GM10248 (cell line): Measurements from ENCODE around the gene PFKFB4.

Source experiments
- CTCF ChIA-PET: fragments of 300-600 bp; sonication (Branson Sonifier 250); formaldehyde crosslinking; extraction: SDS; loops from one replicate; lab custom pipeline; 2021; ENCODE audit warnings: antibody characterized with exemption; lab: Yijun Ruan, JAX
- POLR2A ChIA-PET: fragments of 350-650 bp; sonication (Branson Sonifier 250); formaldehyde crosslinking; extraction: SDS; loops from one replicate; lab custom pipeline; 2020; ENCODE audit warnings: antibody characterized with exemption; lab: Yijun Ruan, JAX
- DNase-seq: peaks from one replicate; pipeline ENCODE4 v3.0.0; 2012; ENCODE audit errors: extremely low spot score
- CTCF ChIP-seq: IDR thresholded peaks from 2 replicates; pipeline ENCODE4 v1.5.1; 2012; ENCODE audit warnings: mild to moderate bottlenecking, low read depth; ENCODE audit errors: extremely low read depth, missing control alignments, control extremely low read depth

Gene PFKFB4

DNA sequence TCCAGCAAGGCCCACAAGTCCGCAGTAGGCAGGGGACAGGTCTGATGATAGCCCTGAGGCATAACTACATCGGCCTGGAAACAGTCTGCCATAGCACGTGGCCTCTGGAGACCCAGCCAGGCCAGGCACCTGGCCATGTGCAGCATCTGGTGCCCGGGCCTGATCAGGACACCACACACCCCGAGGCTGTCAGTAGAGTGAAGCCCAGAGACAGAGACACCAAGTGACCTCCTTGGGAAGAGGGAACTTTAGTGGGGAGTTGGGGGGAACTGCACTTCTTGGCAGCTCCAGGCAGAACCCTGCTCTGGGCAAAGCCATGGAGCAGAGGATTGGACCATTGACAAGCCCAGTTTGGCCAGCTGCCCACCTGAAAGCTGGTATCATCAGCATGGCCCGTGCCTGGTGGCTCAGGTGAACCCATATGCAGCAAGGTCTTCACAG is 53.9 kb downstream of the PFKFB4 start:
- no peak for DNase-seq
- ChIA-PET POLR2A (no interaction called here), CTCF (no interaction called here)
- no peak for TF ChIP-seq CTCF

- ChIA-PET POLR2A (no interaction called here), CTCF (no interaction called here)
- no peak for TF ChIP-seq CTCF
- DNase-seq, result no peak
These were observed 54.5 kb downstream of the PFKFB4 start for GRCh38 chr3:48502121-48502520.

DNA sequence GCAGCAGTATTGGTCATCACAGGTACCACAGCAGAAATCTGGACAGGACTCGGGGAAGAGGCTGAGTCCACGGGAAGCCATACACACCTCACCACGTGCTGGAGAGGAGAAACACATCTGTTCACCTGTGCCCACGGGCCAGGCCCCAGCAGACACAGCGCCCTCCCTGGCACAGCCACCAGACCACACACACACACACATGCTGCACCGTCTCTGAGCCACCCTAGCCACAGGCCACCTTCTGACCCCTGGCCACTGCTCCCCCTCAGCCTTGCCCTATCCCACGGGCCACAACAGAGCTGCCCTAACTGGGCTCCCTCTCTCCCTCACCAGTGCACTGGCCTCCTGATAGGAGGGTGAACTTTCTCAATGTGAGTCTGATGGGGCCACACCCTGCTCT is 55.4 kb downstream of the PFKFB4 start:
- CTCF ChIA-PET, result no interaction called here
- POLR2A ChIA-PET, result no interaction called here
- no peak for DNase-seq
- TF ChIP-seq CTCF, result no peak

- CTCF ChIA-PET, result no interaction called here
- POLR2A ChIA-PET, result no interaction called here
- TF ChIP-seq CTCF, result no peak
- no peak for DNase-seq
These were observed 55.9 kb downstream of the PFKFB4 start for GRCh38 chr3:48500656-48501055.

DNA sequence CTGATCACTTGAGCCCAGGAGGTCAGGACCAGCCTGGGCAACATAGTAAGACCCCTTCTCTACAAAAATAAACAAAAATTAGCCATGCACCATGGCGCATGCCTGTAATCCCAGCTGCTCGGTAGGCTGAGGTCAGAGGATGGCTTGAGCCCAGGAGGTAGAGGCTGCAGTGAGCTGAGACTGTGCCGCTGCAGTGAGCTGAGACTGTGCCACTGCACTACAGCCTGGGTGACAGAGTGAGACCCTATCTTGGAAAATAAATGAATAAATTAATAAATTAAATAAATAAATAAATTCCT is 63.5 kb downstream of the PFKFB4 start:
- DNase-seq, result no peak
- no peak for TF ChIP-seq CTCF
- ChIA-PET POLR2A (no interaction called here), CTCF (interaction anchor here (1.5 kb wide), 1 partner anchor 56 kb away, joined by 4 read pairs; no protein-coding TSS in a partner anchor)

DNA sequence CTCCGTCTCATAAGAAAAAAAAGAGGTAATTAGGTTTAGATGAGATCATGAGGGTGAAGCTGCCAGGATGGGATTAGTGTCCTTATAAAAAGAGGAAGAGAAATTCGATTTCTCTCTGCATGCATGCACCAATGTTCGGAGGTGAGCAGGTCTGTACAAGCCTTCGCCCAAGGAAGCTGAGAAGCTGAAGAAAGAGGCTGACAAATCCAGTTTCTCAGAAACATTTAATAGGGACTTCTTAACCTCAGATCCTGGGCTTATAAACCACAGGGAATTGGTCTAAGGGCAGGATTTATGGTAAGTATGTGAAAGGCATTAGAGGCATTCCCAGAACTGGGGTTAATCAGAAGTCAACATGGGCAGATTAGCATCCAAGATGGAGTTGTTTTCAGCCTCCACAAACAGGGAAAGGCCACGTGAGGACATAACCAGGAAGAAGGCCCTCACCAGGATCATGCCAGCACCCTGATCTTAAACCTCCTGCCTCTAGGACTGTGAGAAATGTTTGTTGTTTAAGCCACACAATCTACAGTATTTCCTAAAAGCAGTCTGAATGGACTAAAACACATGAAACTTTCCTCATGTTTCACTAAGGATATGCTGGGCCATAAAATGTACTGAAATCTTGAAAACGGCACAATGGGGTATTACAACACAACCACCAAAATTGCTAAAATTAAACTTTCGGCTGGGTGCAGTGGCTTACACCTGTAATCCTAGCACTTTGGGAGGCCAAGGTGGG is 64.0 kb downstream of the PFKFB4 start:
- CTCF ChIA-PET, result no interaction called here
- TF ChIP-seq CTCF, result no peak
- peak; percentile 48 for DNase-seq
- POLR2A ChIA-PET, result no interaction called here
